K562 (cell line): Measurements from ENCODE around the gene LRRC49. TPM values are rescaled to one million over a fixed set of nuclear protein-coding genes. Genes with fewer than 3 reads are reported as not detected.

Experiments
- ATAC-seq: fragments of 200-7000 bp; cut with Tn5 transposase; 3 replicates; pipeline ENCODE4 v1.9.1; 2020; ENCODE audit warnings: moderate library complexity
- BruUV-seq: library from RNA; stranded (reverse); fragments of 400-500 nt; replicated peaks from 2 replicates; lab custom pipeline; 2021; lab: Mats Ljungman, UMichigan
- CTCF ChIA-PET: fragments of 300-600 bp; formaldehyde crosslinking; extraction: SDS; loops from one replicate; lab custom pipeline; 2021; ENCODE audit warnings: low intra/inter-chr PET ratio; lab: Yijun Ruan, JAX
- POLR2A ChIA-PET: fragments of 300-600, 350-650 bp; sonication (Branson Sonifier 250); formaldehyde crosslinking; extraction: SDS; loops from one replicate; lab custom pipeline; 2021; ENCODE audit warnings: antibody characterized with exemption, inconsistent platforms; lab: Yijun Ruan, JAX
- DNase-seq, 4 experiments: peaks; one replicate each; pipeline versions ENCODE4 v3.0.0 to v3.0.0-alpha.2; 2011 to 2018; ENCODE audit warnings: low spot score in 3 of 4, mixed read lengths in 3 of 4; ENCODE audit errors: extremely low read depth in 1 of 4
- FAIRE-seq: peaks from 2 replicates; lab custom pipeline; 2011; peaks lifted over from hg19 to GRCh38; lab: Jason Lieb, UNC
- H2AFZ ChIP-seq: 2 replicates; pipeline ENCODE4 v1.6.0; 2011; ENCODE audit warnings: low read depth, low read length, control low read depth, inconsistent platforms
- H3K27ac ChIP-seq: fragments of 200-600 bp; 3 replicates; pipeline ENCODE4 v1.8.0; 2011; ENCODE audit warnings: low read depth, mild to moderate bottlenecking, control low read depth, inconsistent platforms, low read length, moderate library complexity, mixed read lengths; ENCODE audit errors: extremely low read depth
- H3K27me3 ChIP-seq, 2 experiments: fragments of 300-600 bp in 1 of 2; 2 replicates in 1 of 2; 3 replicates in 1 of 2; pipeline versions ENCODE4 v1.6.0 to v1.8.0; 2011; ENCODE audit warnings: inconsistent platforms in 2 of 2, low read length in 2 of 2, mild to moderate bottlenecking in 1 of 2, mixed read lengths in 1 of 2, moderate library complexity in 1 of 2; ENCODE audit not compliant: control insufficient read depth in 2 of 2, insufficient read depth in 2 of 2
- H3K36me3 ChIP-seq: fragments of 300-600 bp; 3 replicates; pipeline ENCODE4 v1.8.0; 2011; ENCODE audit warnings: mild to moderate bottlenecking, low read length, inconsistent platforms; ENCODE audit not compliant: control insufficient read depth, insufficient read depth
- H3K4me1 ChIP-seq, 2 experiments: fragments of 200-600 bp in 1 of 2; replicated peaks in 1 of 2; 2 replicates in 1 of 2; 3 replicates in 1 of 2; pipeline versions ENCODE4 v1.5.1 to v1.8.0; 2011; ENCODE audit warnings: inconsistent platforms in 2 of 2, low read length in 2 of 2, mild to moderate bottlenecking in 1 of 2, mixed read lengths in 1 of 2, moderate library complexity in 1 of 2; ENCODE audit not compliant: control insufficient read depth in 2 of 2, insufficient read depth in 2 of 2
- H3K4me2 ChIP-seq: 2 replicates; pipeline ENCODE4 v1.6.1; 2011; ENCODE audit warnings: low read length, control low read depth, inconsistent platforms, mixed read lengths; ENCODE audit not compliant: insufficient read depth
- H3K4me3 ChIP-seq: fragments of 200-600 bp; sonication (generic), shearing (Covaris generic); 2 replicates; pipeline ENCODE4 v1.5.1; 2016; ENCODE audit warnings: control low read depth, inconsistent platforms
- H3K79me2 ChIP-seq: fragments of 200-600 bp; 3 replicates; pipeline ENCODE4 v1.8.0; 2011; ENCODE audit warnings: low read length, inconsistent platforms; ENCODE audit not compliant: control insufficient read depth, insufficient read depth
- H3K9ac ChIP-seq, 2 experiments: 2 replicates each; pipeline versions ENCODE4 v1.6.0 to v1.6.1; 2011; ENCODE audit warnings: low read depth in 2 of 2, low read length in 2 of 2, control low read depth in 1 of 2, inconsistent platforms in 1 of 2, mild to moderate bottlenecking in 1 of 2, mixed read lengths in 1 of 2; ENCODE audit not compliant: insufficient read depth in 1 of 2
- H3K9me1 ChIP-seq: one replicate; pipeline ENCODE4 v1.6.0; 2011; ENCODE audit warnings: inconsistent platforms, mild to moderate bottlenecking, low read length, moderate library complexity; ENCODE audit not compliant: control insufficient read depth, insufficient read depth
- H3K9me3 ChIP-seq: replicated peaks from 2 replicates; pipeline ENCODE4 v1.5.1; 2011; ENCODE audit warnings: low read depth, low read length, inconsistent platforms; ENCODE audit not compliant: control insufficient read depth, insufficient read depth
- H4K20me1 ChIP-seq: replicated peaks from 2 replicates; pipeline ENCODE4 v1.6.1; 2011; ENCODE audit warnings: low read length, inconsistent platforms, mixed read lengths; ENCODE audit not compliant: control insufficient read depth, insufficient read depth
- ATF3 ChIP-seq, 2 experiments: fragments of 450-650 bp in 1 of 2; sonication (generic) in 1 of 2; formaldehyde crosslinking in 1 of 2; IDR thresholded peaks in 1 of 2; conservative IDR thresholded peaks in 1 of 2; 2 replicates each; pipeline versions ENCODE4 v1.6.1 to v1.8.1; 2016 to 2023; ENCODE audit warnings: mild to moderate bottlenecking in 2 of 2, moderate library complexity in 2 of 2, inconsistent platforms in 1 of 2, missing genetic modification reagents in 1 of 2
- ETV6 ChIP-seq, 3 experiments: fragments of 150-350 bp in 1 of 3; sonication (generic) in 1 of 3; formaldehyde crosslinking in 1 of 3; IDR thresholded peaks; 2 replicates each; pipeline versions ENCODE4 v1.6.1 to v1.8.0; 2014 to 2022; ENCODE audit warnings: borderline replicate concordance in 2 of 3, low read depth in 2 of 3, antibody characterized with exemption in 1 of 3, low read length in 1 of 3, mild to moderate bottlenecking in 1 of 3, missing genetic modification reagents in 1 of 3
- JUN ChIP-seq, 2 experiments: sonication (generic) in 1 of 2; formaldehyde crosslinking in 1 of 2; IDR thresholded peaks; 2 replicates each; pipeline versions ENCODE4 v1.6.1 to v1.8.0; 2012 to 2022; ENCODE audit warnings: borderline replicate concordance in 2 of 2, mild to moderate bottlenecking in 2 of 2, improper control_type of control experiment in 1 of 2, low read depth in 1 of 2, low read length in 1 of 2, missing genetic modification reagents in 1 of 2
- MED1 ChIP-seq: sonication (generic); formaldehyde crosslinking; IDR thresholded peaks from 2 replicates; pipeline ENCODE4 v1.8.1; 2023; ENCODE audit warnings: missing genetic modification reagents, borderline replicate concordance
- SREBF1 ChIP-seq: fragments of 150-350 bp; IDR thresholded peaks from 2 replicates; pipeline ENCODE4 v1.6.1; 2014; ENCODE audit warnings: antibody characterized with exemption, low read depth, low read length, borderline replicate concordance
- ZBED1 ChIP-seq: IDR thresholded peaks from 2 replicates; pipeline ENCODE4 v1.6.1; 2014
- ZNF584 ChIP-seq: fragments of 200-800 bp; sonication (Bioruptor generic); IDR thresholded peaks from 2 replicates; pipeline ENCODE4 v1.6.1; 2016; ENCODE audit warnings: low read depth, mild to moderate bottlenecking, missing genetic modification characterization, missing compliant biosample characterization
- WGBS: fragments of 100-300 bp; shearing (Covaris generic); methylation state at CpG from one replicate; pipeline ENCODE4 v1.1.6; 2016; ENCODE audit warnings: low coverage, mixed read lengths; ENCODE audit not compliant: insufficient coverage; ENCODE audit errors: missing lambda C conversion rate; 5-methylcytosine and 5-hydroxymethylcytosine counted together
- in situ Hi-C: fragments of 300-500 bp; cut with MboI; formaldehyde crosslinking; loops from 4 replicates; pipeline ENCODE4 v1.15.0; 2018; ENCODE audit warnings: inconsistent platforms, mixed read lengths
- intact Hi-C: fragments of 100-400 bp; cut with micrococcal nuclease; formaldehyde crosslinking; loops from 2 replicates; pipeline ENCODE4 v1.14.2; 2022
- polyA plus RNA-seq, 8 experiments: library from polyadenylated mRNA; depleted of rRNA in 4 of 8; stranded (reverse) in 5 of 8; unstranded in 3 of 8; fragments of >200 nt; fragmentation: Nextera tagmentation in 2 of 8; fragmentation: Illumina TruSeq in 1 of 8; extraction: Ambion mirVana in 2 of 8; extraction: Trizol in 1 of 8; gene quantifications; 2 replicates each; pipeline versions ENCODE4 v1.2.1 to v1.2.3, GENCODE V29; 2011 to 2014; ENCODE audit warnings: inconsistent platforms in 1 of 8, missing spikeins in 1 of 8
- total RNA-seq, 7 experiments: library from RNA; depleted of rRNA in 6 of 7; stranded (reverse); fragments of >200 nt in 6 of 7; fragmentation: Illumina TruSeq in 2 of 7; extraction: Trizol in 2 of 7; gene quantifications; 2 replicates each; pipeline versions ENCODE4 v1.2.1 to v1.2.3, GENCODE V29; 2011 to 2021; ENCODE audit warnings: low replicate concordance in 1 of 7
- TF ChIP-seq, protein P1 (sequence below): sonication (generic); formaldehyde crosslinking; IDR thresholded peaks from 2 replicates; pipeline ENCODE4 v1.8.0; 2022; ENCODE audit warnings: mild to moderate bottlenecking, missing genetic modification reagents
- TF ChIP-seq, protein P2 (sequence below): fragments of 450-650 bp; IDR thresholded peaks from 2 replicates; pipeline ENCODE4 v1.6.1; 2018; ENCODE audit not compliant: partially characterized antibody

The LRRC49 gene
- total and polyA plus RNA-seq, 9 of the 15 experiments (the other 6 are each of a cell fraction or from before 2014, with no cell fraction given), result 0.32 TPM; not detected in 8

DNA sequence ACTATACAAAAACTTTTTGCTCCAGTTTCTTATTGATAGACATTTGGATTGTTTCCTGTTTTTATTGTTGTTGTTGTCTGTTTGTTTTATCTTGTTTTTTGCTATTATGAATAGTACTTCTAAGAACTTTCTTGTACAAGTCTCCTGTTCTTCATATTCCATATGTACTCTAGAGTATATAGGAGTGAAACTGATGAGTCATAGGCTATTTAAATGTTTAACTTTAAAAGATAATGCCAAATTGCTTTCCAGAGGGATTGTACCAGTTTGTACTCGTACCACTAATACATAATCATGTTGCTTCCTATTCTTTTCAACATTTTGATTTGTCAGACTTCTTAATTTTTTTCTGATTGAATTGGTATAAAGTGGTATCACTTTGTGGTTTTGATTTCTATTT is 19.6 kb downstream of the LRRC49 start:
- FAIRE-seq (no peak), DNase-seq (no peak), ATAC-seq (no peak)
- TF ChIP-seq SREBF1, result no peak
- TF ChIP-seq, protein P1, sequence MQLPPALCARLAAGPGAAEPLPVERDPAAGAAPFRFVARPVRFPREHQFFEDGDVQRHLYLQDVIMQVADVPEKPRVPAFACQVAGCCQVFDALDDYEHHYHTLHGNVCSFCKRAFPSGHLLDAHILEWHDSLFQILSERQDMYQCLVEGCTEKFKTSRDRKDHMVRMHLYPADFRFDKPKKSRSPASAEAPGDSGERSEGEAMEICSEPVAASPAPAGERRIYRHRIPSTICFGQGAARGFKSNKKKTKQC (CRISPR knock-in tag), result no peak
- no peak for TF ChIP-seq ATF3 (IDR thresholded peaks at IDR 0.05)
- no peak for TF ChIP-seq ATF3 (CRISPR knock-in tag; conservative IDR thresholded peaks at IDR 0.05)
- TF ChIP-seq ZNF584 (CRISPR knock-in tag), result no peak
- no peak for TF ChIP-seq MED1 (CRISPR knock-in tag)
- TF ChIP-seq ZBED1, result no peak
- TF ChIP-seq, protein P2, sequence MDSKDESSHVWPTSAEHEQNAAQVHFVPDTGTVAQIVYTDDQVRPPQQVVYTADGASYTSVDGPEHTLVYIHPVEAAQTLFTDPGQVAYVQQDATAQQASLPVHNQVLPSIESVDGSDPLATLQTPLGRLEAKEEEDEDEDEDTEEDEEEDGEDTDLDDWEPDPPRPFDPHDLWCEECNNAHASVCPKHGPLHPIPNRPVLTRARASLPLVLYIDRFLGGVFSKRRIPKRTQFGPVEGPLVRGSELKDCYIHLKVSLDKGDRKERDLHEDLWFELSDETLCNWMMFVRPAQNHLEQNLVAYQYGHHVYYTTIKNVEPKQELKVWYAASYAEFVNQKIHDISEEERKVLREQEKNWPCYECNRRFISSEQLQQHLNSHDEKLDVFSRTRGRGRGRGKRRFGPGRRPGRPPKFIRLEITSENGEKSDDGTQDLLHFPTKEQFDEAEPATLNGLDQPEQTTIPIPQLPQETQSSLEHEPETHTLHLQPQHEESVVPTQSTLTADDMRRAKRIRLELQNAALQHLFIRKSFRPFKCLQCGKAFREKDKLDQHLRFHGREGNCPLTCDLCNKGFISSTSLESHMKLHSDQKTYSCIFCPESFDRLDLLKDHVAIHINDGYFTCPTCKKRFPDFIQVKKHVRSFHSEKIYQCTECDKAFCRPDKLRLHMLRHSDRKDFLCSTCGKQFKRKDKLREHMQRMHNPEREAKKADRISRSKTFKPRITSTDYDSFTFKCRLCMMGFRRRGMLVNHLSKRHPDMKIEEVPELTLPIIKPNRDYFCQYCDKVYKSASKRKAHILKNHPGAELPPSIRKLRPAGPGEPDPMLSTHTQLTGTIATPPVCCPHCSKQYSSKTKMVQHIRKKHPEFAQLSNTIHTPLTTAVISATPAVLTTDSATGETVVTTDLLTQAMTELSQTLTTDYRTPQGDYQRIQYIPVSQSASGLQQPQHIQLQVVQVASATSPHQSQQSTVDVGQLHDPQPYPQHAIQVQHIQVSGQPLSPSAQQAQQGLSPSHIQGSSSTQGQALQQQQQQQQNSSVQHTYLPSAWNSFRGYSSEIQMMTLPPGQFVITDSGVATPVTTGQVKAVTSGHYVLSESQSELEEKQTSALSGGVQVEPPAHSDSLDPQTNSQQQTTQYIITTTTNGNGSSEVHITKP, result no peak
- TF ChIP-seq ETV6 (IDR thresholded peaks at IDR 0.05; ENCODE audit: borderline replicate concordance in 1 of 2, low read depth in 2 of 2, low read length in 1 of 2), result no peak
- no peak for TF ChIP-seq ETV6 (CRISPR knock-in tag; IDR thresholded peaks at IDR 0.05; ENCODE audit: borderline replicate concordance)
- TF ChIP-seq JUN (IDR thresholded peaks at IDR 0.05; ENCODE audit: borderline replicate concordance, low read depth, low read length), result no peak
- no peak for TF ChIP-seq JUN (CRISPR knock-in tag; IDR thresholded peaks at IDR 0.05; ENCODE audit: borderline replicate concordance)
- no peaks in the 10 kb centered on the region for H3K27me3 ChIP-seq
- no peak overlapping the region for H3K9ac ChIP-seq
- H2AFZ ChIP-seq, result no peak overlapping the region
- H3K79me2 ChIP-seq, result no peaks in the 10 kb centered on the region
- in situ Hi-C loops (no loop called here), intact Hi-C loops (no loop called here)
- H3K4me2 ChIP-seq, result no peak overlapping the region
- H3K27ac ChIP-seq, result no peak overlapping the region
- no peaks in the 10 kb centered on the region for H3K36me3 ChIP-seq
- CTCF ChIA-PET, result no interaction called here
- no peak overlapping the region for H3K4me3 ChIP-seq
- 0% methylated on average over 1 of the region's 1 CpG for WGBS
- no peaks in the 10 kb centered on the region for H3K4me1 ChIP-seq
- no peaks in the 10 kb centered on the region for H4K20me1 ChIP-seq
- BruUV-seq, result no TSS peak
- H3K9me3 ChIP-seq, result 0 out of 2 replicates have a peak, but pooled peaks cover 4% of the 10 kb centered on the region
- H3K9me1 ChIP-seq, result no peaks in the 10 kb centered on the region
- POLR2A ChIA-PET, result no interaction called here
